B cell (primary cell): ENCODE results near the gene NBEA.

ENCODE experiments used
- CTCF ChIP-seq: fragments of 200-600 bp; IDR thresholded peaks from one replicate; pipeline ENCODE4 v1.8.0; 2022; ENCODE audit warnings: antibody characterized with exemption, mild to moderate bottlenecking
- EZH2 ChIP-seq: IDR thresholded peaks from 2 replicates; pipeline ENCODE4 v1.6.1; 2012; ENCODE audit warnings: borderline replicate concordance, low read depth, mild to moderate bottlenecking, moderate library complexity, low read length; ENCODE audit not compliant: insufficient read depth, poor library complexity, severe bottlenecking

DNA sequence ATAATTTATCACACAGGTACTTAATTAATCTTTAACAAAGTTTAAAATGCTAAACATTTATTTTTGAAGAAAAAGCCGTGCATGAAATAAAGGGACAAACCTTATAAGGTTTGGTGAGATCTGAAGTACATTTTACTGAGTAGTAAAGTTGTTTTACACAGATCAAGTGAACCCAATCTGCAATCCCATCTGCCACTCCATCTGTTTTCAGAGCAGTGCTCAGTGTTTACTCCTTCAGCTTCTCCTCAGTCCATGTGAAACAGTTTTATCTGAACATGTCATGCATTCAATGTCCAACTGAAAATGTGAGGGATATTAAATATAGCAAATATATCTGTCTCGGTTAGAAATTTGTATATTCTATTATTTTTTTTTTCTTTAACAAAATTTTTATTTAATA, 367.6 kb downstream of the NBEA start:
- no peak for TF ChIP-seq EZH2
- no peak for TF ChIP-seq CTCF
